K562 (cell line): ENCODE results near the gene TMCO1. TPM values are rescaled to one million over a fixed set of nuclear protein-coding genes. Genes with fewer than 3 reads are reported as not detected.

Experiments used
- DPF2 ChIP-seq: fragments of 450-650 bp; IDR thresholded peaks from 2 replicates; pipeline ENCODE4 v1.6.1; 2016
- ELF2 ChIP-seq: fragments of 250-450 bp; sonication (Bioruptor Pico); IDR thresholded peaks from 2 replicates; pipeline ENCODE4 v1.5.0; 2021; ENCODE audit warnings: mild to moderate bottlenecking
- ESRRA ChIP-seq: fragments of 450-650 bp; IDR thresholded peaks from 2 replicates; pipeline ENCODE4 v1.6.1; 2014; ENCODE audit warnings: low read depth, mild to moderate bottlenecking, moderate library complexity, borderline replicate concordance
- FOXP4 ChIP-seq: sonication (generic); formaldehyde crosslinking; IDR thresholded peaks from 2 replicates; pipeline ENCODE4 v1.8.0; 2022; ENCODE audit warnings: mild to moderate bottlenecking, missing genetic modification reagents, borderline replicate concordance
- HMBOX1 ChIP-seq: sonication (generic); IDR thresholded peaks from 2 replicates; pipeline ENCODE4 v1.6.1; 2016
- L3MBTL2 ChIP-seq: fragments of 450-650 bp; IDR thresholded peaks from 2 replicates; pipeline ENCODE4 v1.6.1; 2016; ENCODE audit warnings: mild to moderate bottlenecking, moderate library complexity
- MLLT1 ChIP-seq, 2 experiments: fragments of 450-650 bp; IDR thresholded peaks; 2 replicates each; pipeline ENCODE4 v1.6.1; 2016
- NCOR1 ChIP-seq: fragments of 450-650 bp; IDR thresholded peaks from 2 replicates; pipeline ENCODE4 v1.6.1; 2016; ENCODE audit warnings: mild to moderate bottlenecking, moderate library complexity
- NR2C2 ChIP-seq, 2 experiments: fragments of 200-800 bp in 1 of 2; sonication (Bioruptor generic) in 1 of 2; sonication (generic) in 1 of 2; formaldehyde crosslinking in 1 of 2; IDR thresholded peaks; 2 replicates each; pipeline versions ENCODE4 v1.6.1 to v1.8.0; 2016 to 2022; ENCODE audit warnings: mild to moderate bottlenecking in 1 of 2, missing compliant biosample characterization in 1 of 2, missing genetic modification characterization in 1 of 2, missing genetic modification reagents in 1 of 2
- NRF1 ChIP-seq, 2 experiments: fragments of 450-650 bp; IDR thresholded peaks in 1 of 2; conservative IDR thresholded peaks in 1 of 2; 2 replicates each; pipeline ENCODE4 v1.6.1; 2014; ENCODE audit warnings: mild to moderate bottlenecking in 2 of 2
- PHB ChIP-seq: fragments of 250-450 bp; sonication (Bioruptor Pico); IDR thresholded peaks from 2 replicates; pipeline ENCODE4 v1.5.0; 2021
- PRPF4 ChIP-seq: fragments of 200-400 bp; formaldehyde crosslinking; IDR thresholded peaks from one replicate; pipeline ENCODE4 v1.6.1; 2017; ENCODE audit warnings: low read length, low read depth, mild to moderate bottlenecking; ENCODE audit not compliant: insufficient read depth, poor library complexity, severe bottlenecking
- SMARCA5 ChIP-seq: fragments of 450-650 bp; IDR thresholded peaks from 2 replicates; pipeline ENCODE4 v1.6.1; 2016
- TCF7L2 ChIP-seq: fragments of 150-350 bp; IDR thresholded peaks from 2 replicates; pipeline ENCODE4 v1.6.1; 2016; ENCODE audit warnings: low read depth, mild to moderate bottlenecking, low read length, moderate library complexity
- TEAD4 ChIP-seq, 2 experiments: sonication (generic) in 1 of 2; formaldehyde crosslinking in 1 of 2; IDR thresholded peaks; 2 replicates each; pipeline versions ENCODE4 v1.6.1 to v1.8.0; 2012 to 2022; ENCODE audit warnings: borderline replicate concordance in 1 of 2, inconsistent platforms in 1 of 2, low read length in 1 of 2, mild to moderate bottlenecking in 1 of 2, missing genetic modification reagents in 1 of 2
- TSC22D4 ChIP-seq: fragments of 450-650 bp; IDR thresholded peaks from 2 replicates; pipeline ENCODE4 v1.6.1; 2016; ENCODE audit warnings: missing genetic modification characterization, missing biosample characterization, control low read depth
- USF2 ChIP-seq: sonication (generic); formaldehyde crosslinking; IDR thresholded peaks from 2 replicates; pipeline ENCODE4 v1.5.0; 2020; ENCODE audit warnings: missing genetic modification reagents
- ZFP91 ChIP-seq: sonication (generic); formaldehyde crosslinking; IDR thresholded peaks from 2 replicates; pipeline ENCODE4 v1.8.0; 2022; ENCODE audit warnings: mild to moderate bottlenecking, missing genetic modification reagents
- ZFPM2 ChIP-seq: fragments of 250-450 bp; sonication (Bioruptor Pico); IDR thresholded peaks from 2 replicates; pipeline ENCODE4 v1.5.1; 2022; ENCODE audit warnings: mild to moderate bottlenecking
- ZKSCAN1 ChIP-seq: fragments of 150-350 bp; IDR thresholded peaks from 2 replicates; pipeline ENCODE4 v1.6.1; 2016; ENCODE audit warnings: low read depth, low read length
- ZNF165 ChIP-seq: fragments of 250-450 bp; sonication (Bioruptor Pico); IDR thresholded peaks from 2 replicates; pipeline ENCODE4 v1.4.0; 2020; ENCODE audit warnings: borderline replicate concordance
- ZNF830 ChIP-seq: fragments of 250-450 bp; sonication (Bioruptor Pico); IDR thresholded peaks from 2 replicates; pipeline ENCODE4 v1.5.0; 2021; ENCODE audit warnings: mild to moderate bottlenecking
- polyA plus RNA-seq, 8 experiments: library from polyadenylated mRNA; depleted of rRNA in 4 of 8; stranded (reverse) in 5 of 8; unstranded in 3 of 8; fragments of >200 nt; fragmentation: Nextera tagmentation in 2 of 8; fragmentation: Illumina TruSeq in 1 of 8; extraction: Ambion mirVana in 2 of 8; extraction: Trizol in 1 of 8; gene quantifications; 2 replicates each; pipeline versions ENCODE4 v1.2.1 to v1.2.3, GENCODE V29; 2011 to 2014; ENCODE audit warnings: inconsistent platforms in 1 of 8, missing spikeins in 1 of 8
- total RNA-seq, 7 experiments: library from RNA; depleted of rRNA in 6 of 7; stranded (reverse); fragments of >200 nt in 6 of 7; fragmentation: Illumina TruSeq in 2 of 7; extraction: Trizol in 2 of 7; gene quantifications; 2 replicates each; pipeline versions ENCODE4 v1.2.1 to v1.2.3, GENCODE V29; 2011 to 2021; ENCODE audit warnings: low replicate concordance in 1 of 7

TMCO1 gene
- total and polyA plus RNA-seq, 9 of the 15 experiments (the other 6 are each of a cell fraction or from before 2014, with no cell fraction given) = 69.3 to 561 (median 175) TPM

- TF ChIP-seq MLLT1 (IDR thresholded peaks at IDR 0.05) = peak in 1 of 2 experiments; percentile 86; a peak in 2 of 4 replicates
- no peak for TF ChIP-seq PRPF4
- TF ChIP-seq ZNF165 = 0 out of 2 replicates have a peak, but pooled peaks have one; percentile 42
- peak; percentile 85 for TF ChIP-seq DPF2
- no peak for TF ChIP-seq FOXP4 (CRISPR knock-in tag)
- no peak for TF ChIP-seq ELF2
- no peak for TF ChIP-seq TCF7L2
- TF ChIP-seq PHB = no peak
- TF ChIP-seq ZKSCAN1 = no peak
- 0 out of 2 replicates have a peak, but pooled peaks have one; percentile 40 for TF ChIP-seq L3MBTL2
- TF ChIP-seq TEAD4 (IDR thresholded peaks at IDR 0.05; ENCODE audit: low read length) = peak; percentile 86
- no peak for TF ChIP-seq TEAD4 (CRISPR knock-in tag; IDR thresholded peaks at IDR 0.05; ENCODE audit: borderline replicate concordance)
- peak; percentile 12 to 22; a peak in 3 of 4 replicates for TF ChIP-seq NRF1 (conservative IDR thresholded peaks at IDR 0.05 in 1 of 2, IDR thresholded peaks at IDR 0.05 in 1 of 2)
- TF ChIP-seq NR2C2 (CRISPR knock-in tag; IDR thresholded peaks at IDR 0.05) = 0 out of 2 replicates have a peak, but pooled peaks have one; percentile 34
- TF ChIP-seq NR2C2 (tag; IDR thresholded peaks at IDR 0.05) = peak; percentile 87
- TF ChIP-seq ESRRA = no peak
- no peak for TF ChIP-seq ZFPM2 (CRISPR knock-in tag)
- peak; percentile 54; the same call in 1 of the 2 replicates for TF ChIP-seq SMARCA5
- TF ChIP-seq HMBOX1 = peak; percentile 85
- peak; percentile 61 for TF ChIP-seq NCOR1
- no peak for TF ChIP-seq TSC22D4 (tag)
- TF ChIP-seq USF2 = no peak
- TF ChIP-seq ZNF830 (CRISPR knock-in tag) = no peak
- no peak for TF ChIP-seq ZFP91 (CRISPR knock-in tag)
Observed at GRCh38 chr1:165773324-165773965, 4.8 kb upstream of the TMCO1 start (continued).
